Measurements from ENCODE around the gene DYSF.

GRCh38 chr2:71600555-71600954 is 147.2 kb downstream of the DYSF start:
- TF ChIP-seq CTCF (IDR thresholded peaks at IDR 0.05; ENCODE audit: low read depth, low read length, poor library complexity, severe bottlenecking) = no peak
- no peak for TF ChIP-seq EZH2phosphoT487 (IDR thresholded peaks at IDR 0.05; ENCODE audit: borderline replicate concordance, low read length)
